ENCODE measurements around the gene PEX5. TPM values are rescaled to one million over a fixed set of nuclear protein-coding genes. Genes with fewer than 3 reads are reported as not detected.

PEX5 gene
- total and polyA plus RNA-seq, 2 of the 8 experiments (the other 6 are each of a cell fraction or from before 2014, with no cell fraction given), result 16.8 to 50.5 TPM

GRCh38 chr12:7156259-7157197 lies 33.0 kb upstream of the PEX5 start:
- H3K4me3 ChIP-seq (ENCODE audit: extremely low read depth in 1 of 4, insufficient read depth in 2 of 4, low read depth in 3 of 4, low read length in 4 of 4), result no peak overlapping the region
- CTCF ChIA-PET (ENCODE audit: partially characterized antibody), result interaction anchor here (1.1 to 10.0 kb wide), 4 partner anchors 9 to 287 kb away, joined by 3 to 151 read pairs (median 4); partner anchors contain the start of gene C1S
- no peak overlapping the region for H3K4ac ChIP-seq (replicated peaks; ENCODE audit: insufficient read length, low read depth, low read length)
- no peaks in the 10 kb centered on the region for H3K9me3 ChIP-seq (ENCODE audit: insufficient read depth in 2 of 2, low read depth in 1 of 2, low read length in 1 of 2)
- H3K27ac ChIP-seq (ENCODE audit: low read depth, low read length), result no peak overlapping the region
- no peak overlapping the region for H4K8ac ChIP-seq (ENCODE audit: extremely low read depth, insufficient read depth, low read length)
- no peak overlapping the region for H2BK20ac ChIP-seq (ENCODE audit: low read length)
- no peaks in the 10 kb centered on the region; the same call in 1 of the 2 replicates for H3K79me1 ChIP-seq (ENCODE audit: low read depth, low read length)
- H3K23ac ChIP-seq (ENCODE audit: insufficient read length), result no peak overlapping the region
- DNase-seq (ENCODE audit: low read depth in 1 of 2, low spot score in 2 of 2) (no peak), FAIRE-seq (no peak)
- H3K79me2 ChIP-seq (ENCODE audit: control insufficient read depth in 1 of 2, insufficient read depth in 2 of 2, low read length in 2 of 2), result no peaks in the 10 kb centered on the region
- H2BK12ac ChIP-seq (ENCODE audit: low read depth, low read length), result no peak overlapping the region
- H2BK5ac ChIP-seq (ENCODE audit: low read depth, low read length), result no peak overlapping the region
- H3K4me1 ChIP-seq (replicated peaks in 1 of 4; ENCODE audit: control insufficient read depth in 3 of 4, insufficient read depth in 4 of 4, low read length in 3 of 4), result no peaks in the 10 kb centered on the region
- no peaks in the 10 kb centered on the region; the same call in 1 of the 2 replicates for H3K23me2 ChIP-seq (ENCODE audit: low read depth, low read length)
- H2BK15ac ChIP-seq (ENCODE audit: low read length), result no peak overlapping the region
- no peak overlapping the region for H2AFZ ChIP-seq (ENCODE audit: low read length)
- no peaks in the 10 kb centered on the region for H3K27me3 ChIP-seq (replicated peaks in 1 of 4; ENCODE audit: control insufficient read depth in 3 of 4, extremely low read depth in 1 of 4, insufficient read depth in 3 of 4, low read length in 3 of 4)
- no peaks in the 10 kb centered on the region; a peak in 3 of 8 replicates for H3K36me3 ChIP-seq (ENCODE audit: control insufficient read depth in 2 of 4, insufficient read depth in 4 of 4, low read length in 3 of 4)
- no peak overlapping the region for H3K9ac ChIP-seq (replicated peaks in 1 of 4; ENCODE audit: extremely low read depth in 1 of 4, low read depth in 3 of 4, low read length in 3 of 4)
- no peak overlapping the region for H3K4me2 ChIP-seq (ENCODE audit: insufficient read depth in 1 of 2, low read depth in 2 of 2, low read length in 2 of 2)
- no peak overlapping the region for H2BK120ac ChIP-seq (replicated peaks; ENCODE audit: low read depth, low read length)
- H2AK5ac ChIP-seq (ENCODE audit: low read depth, low read length), result no peak overlapping the region
- no peak overlapping the region for H4K5ac ChIP-seq (ENCODE audit: insufficient read length, low read depth, low read length)
- H3K56ac ChIP-seq (replicated peaks; ENCODE audit: insufficient read length, low read depth, low read length), result no peak overlapping the region
- no peak overlapping the region for H4K91ac ChIP-seq (replicated peaks; ENCODE audit: insufficient read length, low read length)
- H3K18ac ChIP-seq (ENCODE audit: extremely low read depth, low read length), result no peak overlapping the region
- WGBS, 2 experiments (ENCODE audit: extremely low coverage in 1 of 2, insufficient coverage in 1 of 2, insufficient read length in 1 of 2, insufficient replicate concordance in 2 of 2, low coverage in 1 of 2, low lambda C conversion rate in 2 of 2, missing lambda C conversion rate in 1 of 2), result 92% methylated on average over 23 of the region's 24 CpGs; no CpG with 5 or more reads in 1 of the 2 experiments
- no peak overlapping the region for H3K14ac ChIP-seq (ENCODE audit: insufficient read length)
- POLR2A ChIA-PET (ENCODE audit: partially characterized antibody), result no interaction called here
- no peaks in the 10 kb centered on the region for H4K20me1 ChIP-seq (replicated peaks in 1 of 2; ENCODE audit: control insufficient read depth in 1 of 2, insufficient read depth in 2 of 2, low read length in 2 of 2)
- no peak for TF ChIP-seq SIRT6 (IDR thresholded peaks at IDR 0.05; ENCODE audit: low read length)
- no peak for TF ChIP-seq JUND (IDR thresholded peaks at IDR 0.05; ENCODE audit: low read length)
- no peak for TF ChIP-seq HDAC6 (IDR thresholded peaks at IDR 0.05; ENCODE audit: low read depth, low read length)
- TF ChIP-seq TAF1 (IDR thresholded peaks at IDR 0.05; ENCODE audit: low read depth, low read length), result no peak
- no peak for TF ChIP-seq MAX (IDR thresholded peaks at IDR 0.05)
- TF ChIP-seq EP300 (IDR thresholded peaks at IDR 0.05; ENCODE audit: borderline replicate concordance in 1 of 2, low read depth in 2 of 2, low read length in 2 of 2), result no peak
- TF ChIP-seq TAF7 (optimal IDR thresholded peaks at IDR 0.05; ENCODE audit: borderline replicate concordance, low read depth, low read length), result no peak
- no peak for TF ChIP-seq JUN (IDR thresholded peaks at IDR 0.05; ENCODE audit: low read depth, low read length)
- TF ChIP-seq KDM1A (IDR thresholded peaks at IDR 0.05; ENCODE audit: borderline replicate concordance, low read length), result no peak
- no peak for TF ChIP-seq CBX8 (IDR thresholded peaks at IDR 0.05; ENCODE audit: borderline replicate concordance, low read depth, low read length)
- TF ChIP-seq RBBP5 (IDR thresholded peaks at IDR 0.05; ENCODE audit: borderline replicate concordance, low read depth, low read length), result no peak
